Naive thymus-derived CD8-positive, alpha-beta T cell (primary cell): ENCODE results near the gene CUX1. TPM values are rescaled to one million over a fixed set of nuclear protein-coding genes. Genes with fewer than 3 reads are reported as not detected.
"Not testable (repeated sequence)": the region's sequence is repeated elsewhere in the genome, so short reads cannot be mapped to it uniquely, and the experiment has no call there.

Source experiments
- ATAC-seq, 2 donors: fragments of 150-1000 bp; cut with Tn5 transposase in 1 of 2; sonication (Bioruptor Pico), chemical (Tn5 transposase) in 1 of 2; 1 replicate in 1 of 2; 2 replicates in 1 of 2; pipeline ENCODE4 v1.10.0; 2021; ENCODE audit warnings: mild to moderate bottlenecking in 2 of 2, moderate library complexity in 2 of 2
- POLR2A ChIA-PET: fragments of 350-600 bp; sonication (Branson Sonifier 250); formaldehyde crosslinking; loops from one replicate; lab custom pipeline; 2021; ENCODE audit warnings: antibody characterized with exemption; lab: Charles Lee
- DNase-seq, 10 donors: peaks; one replicate each; pipeline versions ENCODE4 v3.0.0 to v3.0.0-alpha.2; 2020 to 2022
- H3K27ac Mint-ChIP-seq, 10 donors: one replicate each; pipeline ENCODE4 v1.8.0; 2020 to 2022; ENCODE audit warnings: mild to moderate bottlenecking in 10 of 10, mixed read lengths in 10 of 10, moderate library complexity in 4 of 10, inconsistent platforms in 1 of 10
- H3K27me3 Mint-ChIP-seq, 5 donors: one replicate each; pipeline ENCODE4 v1.8.0; 2021 to 2022; ENCODE audit warnings: mixed read lengths in 5 of 5
- H3K36me3 Mint-ChIP-seq, 3 donors: one replicate each; pipeline ENCODE4 v1.8.0; 2020 to 2022; ENCODE audit warnings: mixed read lengths in 3 of 3, mild to moderate bottlenecking in 2 of 3, inconsistent platforms in 1 of 3
- H3K4me1 Mint-ChIP-seq, 4 donors: one replicate each; pipeline ENCODE4 v1.8.0; 2021 to 2022; ENCODE audit warnings: mixed read lengths in 4 of 4
- H3K4me3 Mint-ChIP-seq, 10 donors: one replicate each; pipeline ENCODE4 v1.8.0; 2020 to 2022; ENCODE audit warnings: mild to moderate bottlenecking in 10 of 10, mixed read lengths in 10 of 10, moderate library complexity in 6 of 10, inconsistent platforms in 1 of 10
- H3K9me3 Mint-ChIP-seq, 9 donors: one replicate each; pipeline ENCODE4 v1.8.0; 2020 to 2022; ENCODE audit warnings: mixed read lengths in 9 of 9, mild to moderate bottlenecking in 3 of 9, inconsistent platforms in 1 of 9, moderate library complexity in 1 of 9
- polyA plus RNA-seq, 3 donors: library from polyadenylated mRNA; unstranded; fragments of 300-500 nt; fragmentation: Illumina TruSeq; gene quantifications; one replicate each; pipeline ENCODE4 v1.2.3, GENCODE V29; 2021
- total RNA-seq, 8 experiments: library from RNA in 2 of 8; stranded (reverse) in 2 of 8; gene quantifications; one replicate each; pipeline ENCODE4 v1.2.3 and lab custom pipeline; 2021 to 2026

CUX1 gene
- total and polyA plus RNA-seq, 5 experiments from 2014 or later, result 10.3 to 66.2 (median 24.1) TPM

- DNase-seq, result no peak
- Mint-ChIP-seq H3K4me1 (peaks cover 0 to 11% (median 1%) of the 10 kb centered on the region in 4 donors), H3K27me3 (no peaks in the 10 kb centered on the region), H3K9me3 (no peaks in the 10 kb centered on the region), H3K36me3 (peaks cover 0 to 11% (median 2%) of the 10 kb centered on the region in 3 donors), H3K4me3 (no peak overlapping the region), H3K27ac (no peak overlapping the region)
- ATAC-seq, result no peak
- POLR2A ChIA-PET, result no interaction called here
Observed at GRCh38 chr7:102005933-102006480, 188.6 kb downstream of the CUX1 start.

DNA sequence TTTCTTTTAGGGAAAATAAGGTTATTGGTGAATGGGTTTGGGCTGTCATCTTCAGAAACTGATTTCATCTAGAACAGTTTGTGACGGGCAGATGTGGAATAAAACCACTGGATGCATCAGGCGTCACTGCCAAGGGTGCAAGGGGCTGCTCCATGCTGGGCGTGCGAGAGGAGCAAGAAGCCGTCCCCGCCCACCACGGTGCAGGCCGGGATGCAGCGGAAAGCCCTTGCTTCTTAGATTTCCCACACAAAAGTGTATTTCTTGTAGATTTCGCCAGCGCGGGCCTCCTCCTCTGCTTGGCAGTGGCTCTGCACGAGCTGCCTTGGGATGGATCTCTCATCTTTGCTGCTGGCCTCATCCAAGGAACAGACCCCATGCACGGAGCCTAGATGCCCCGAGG is 189.3 kb downstream of the CUX1 start:
- Mint-ChIP-seq H3K4me1 (peaks cover 0 to 11% (median 1%) of the 10 kb centered on the region in 4 donors), H3K9me3 (no peaks in the 10 kb centered on the region), H3K27me3 (no peaks in the 10 kb centered on the region), H3K36me3 (peaks cover 0 to 11% (median 2%) of the 10 kb centered on the region in 3 donors), H3K4me3 (no peak overlapping the region), H3K27ac (no peak overlapping the region)
- ATAC-seq (no peak), DNase-seq (no peak)
- POLR2A ChIA-PET, result no interaction called here

- H3K4me1 Mint-ChIP-seq, result peaks cover 0 to 11% (median 1%) of the 10 kb centered on the region in 4 donors
- ATAC-seq (no peak), DNase-seq (no peak)
- no peaks in the 10 kb centered on the region for H3K27me3 Mint-ChIP-seq
- H3K27ac Mint-ChIP-seq, result peak overlapping the region in 1 of 10 donors; percentile 41
- no peaks in the 10 kb centered on the region for H3K9me3 Mint-ChIP-seq
- H3K36me3 Mint-ChIP-seq, result peaks cover 0 to 17% (median 2%) of the 10 kb centered on the region in 3 donors
- H3K4me3 Mint-ChIP-seq, result no peak overlapping the region
- POLR2A ChIA-PET, result no interaction called here
Observed at GRCh38 chr7:102008535-102009262, 191.3 kb downstream of the CUX1 start.

DNA sequence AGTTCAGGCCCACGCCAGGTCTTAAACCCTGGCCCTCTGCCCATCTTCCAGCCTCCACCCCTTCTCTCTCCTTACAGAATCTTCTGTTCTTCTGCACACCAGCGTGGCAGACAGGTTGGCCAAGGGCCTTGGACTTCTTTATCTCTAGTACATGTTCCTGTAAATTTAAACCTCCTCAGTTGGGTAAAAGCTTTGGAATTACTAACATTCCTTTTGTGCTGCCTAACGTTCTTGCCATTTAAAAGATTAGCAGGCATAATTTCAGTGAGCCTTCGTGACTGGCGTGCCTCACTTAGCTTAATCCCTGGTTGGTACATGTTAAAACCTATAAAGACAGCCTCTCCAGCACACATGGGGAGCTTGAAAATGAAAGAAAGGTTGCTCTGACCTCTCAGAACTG is 192.2 kb downstream of the CUX1 start:
- no peak for ATAC-seq
- H3K27me3 Mint-ChIP-seq, result no peaks in the 10 kb centered on the region
- no peak overlapping the region for H3K4me3 Mint-ChIP-seq
- peaks cover 0 to 26% (median 5%) of the 10 kb centered on the region in 3 donors for H3K36me3 Mint-ChIP-seq
- H3K4me1 Mint-ChIP-seq, result peaks cover 0 to 8% (median 1%) of the 10 kb centered on the region in 4 donors
- peak overlapping the region in 2 of 10 donors; percentile 40 for H3K27ac Mint-ChIP-seq
- POLR2A ChIA-PET, result no interaction called here
- H3K9me3 Mint-ChIP-seq, result no peaks in the 10 kb centered on the region
- no peak for DNase-seq

- H3K27me3 Mint-ChIP-seq, ATAC-seq, H3K27ac Mint-ChIP-seq, H3K4me3 Mint-ChIP-seq, POLR2A ChIA-PET, H3K9me3 Mint-ChIP-seq, H3K4me1 Mint-ChIP-seq, DNase-seq: not testable (repeated sequence)
- peaks cover 0 to 28% (median 7%) of the 10 kb centered on the region in 3 donors for H3K36me3 Mint-ChIP-seq
Observed at GRCh38 chr7:102012112-102012830, 194.8 kb downstream of the CUX1 start.

GRCh38 chr7:102012941-102013461 is 195.6 kb downstream of the CUX1 start:
- Mint-ChIP-seq H3K36me3 (peaks cover 0 to 27% (median 7%) of the 10 kb centered on the region in 3 donors), H3K4me1 (peaks cover 0 to 6% (median 0%) of the 10 kb centered on the region in 4 donors), H3K27ac (no peak overlapping the region), H3K27me3 (no peaks in the 10 kb centered on the region), H3K9me3 (peaks cover 0 to 1% (median 0%) of the 10 kb centered on the region in 9 donors), H3K4me3 (no peak overlapping the region)
- ATAC-seq, result no peak
- POLR2A ChIA-PET, result no interaction called here
- DNase-seq, result no peak

GRCh38 chr7:102018876-102019275 is 201.4 kb downstream of the CUX1 start:
- ATAC-seq (no peak), DNase-seq (no peak)
- peaks cover under 1 to 8% (median 4%) of the 10 kb centered on the region in 4 donors for H3K4me1 Mint-ChIP-seq
- peaks cover 0 to 2% (median 0%) of the 10 kb centered on the region in 9 donors for H3K9me3 Mint-ChIP-seq
- no peak overlapping the region for H3K27ac Mint-ChIP-seq
- no peak overlapping the region for H3K4me3 Mint-ChIP-seq
- no peaks in the 10 kb centered on the region for H3K27me3 Mint-ChIP-seq
- POLR2A ChIA-PET, result no interaction called here
- H3K36me3 Mint-ChIP-seq, result peaks cover 0 to 31% (median 7%) of the 10 kb centered on the region in 3 donors

- POLR2A ChIA-PET, result no interaction called here
- Mint-ChIP-seq H3K27ac (peak overlapping the region in 2 of 10 donors; percentile 28 to 36), H3K4me3 (no peak overlapping the region), H3K36me3 (peaks cover 0 to 25% (median 4%) of the 10 kb centered on the region in 3 donors), H3K27me3 (no peaks in the 10 kb centered on the region), H3K9me3 (peaks cover 0 to 2% (median 0%) of the 10 kb centered on the region in 9 donors), H3K4me1 (peaks cover 4 to 14% (median 9%) of the 10 kb centered on the region in 4 donors)
- DNase-seq (no peak), ATAC-seq (no peak)
Observed at GRCh38 chr7:102019461-102019860, 202.0 kb downstream of the CUX1 start.

DNA sequence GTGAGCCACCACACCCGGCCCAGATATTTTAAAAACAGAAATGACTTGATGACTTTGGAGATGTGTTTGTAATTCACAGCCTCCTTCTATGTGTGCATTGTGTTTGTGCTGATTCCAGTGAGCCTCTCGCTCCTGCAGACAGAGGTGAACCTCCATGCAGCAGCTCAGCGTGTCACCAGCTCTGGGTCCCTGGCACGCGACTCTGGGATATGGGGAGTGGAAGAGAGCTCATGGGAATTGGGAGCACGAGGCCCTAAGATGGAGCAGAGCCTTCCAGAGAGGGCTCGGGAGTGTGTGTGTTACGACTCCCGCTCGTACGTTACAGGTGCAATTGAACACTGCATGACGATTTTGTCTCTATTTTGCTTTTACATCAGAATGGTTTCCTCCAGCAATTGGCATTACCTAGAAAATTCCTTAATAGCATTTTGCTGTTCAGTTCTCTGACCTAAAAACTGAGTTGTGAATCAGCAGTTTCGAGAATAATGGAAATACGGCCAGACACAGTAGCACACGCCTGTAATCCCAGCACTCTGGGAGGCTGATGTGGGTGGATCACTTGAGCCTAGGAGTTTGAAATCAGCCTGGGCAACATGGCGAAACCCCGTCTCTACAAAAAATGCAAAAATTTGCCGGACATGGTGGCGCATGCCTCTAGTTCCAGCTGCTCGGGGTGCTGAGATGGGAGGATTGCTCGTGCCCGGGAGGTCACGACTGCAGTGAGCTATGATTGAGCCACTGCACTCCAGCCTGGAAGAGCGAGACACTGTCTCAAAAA is 204.6 kb downstream of the CUX1 start:
- Mint-ChIP-seq H3K36me3 (peaks cover 0 to 15% (median 0%) of the 10 kb centered on the region in 3 donors), H3K4me3 (no peak overlapping the region), H3K27me3 (no peaks in the 10 kb centered on the region), H3K27ac (no peak overlapping the region), H3K4me1 (peaks cover 6 to 19% (median 13%) of the 10 kb centered on the region in 4 donors), H3K9me3 (peaks cover 0 to 2% (median 0%) of the 10 kb centered on the region in 9 donors)
- ATAC-seq (no peak), DNase-seq (no peak)
- POLR2A ChIA-PET, result no interaction called here

DNA sequence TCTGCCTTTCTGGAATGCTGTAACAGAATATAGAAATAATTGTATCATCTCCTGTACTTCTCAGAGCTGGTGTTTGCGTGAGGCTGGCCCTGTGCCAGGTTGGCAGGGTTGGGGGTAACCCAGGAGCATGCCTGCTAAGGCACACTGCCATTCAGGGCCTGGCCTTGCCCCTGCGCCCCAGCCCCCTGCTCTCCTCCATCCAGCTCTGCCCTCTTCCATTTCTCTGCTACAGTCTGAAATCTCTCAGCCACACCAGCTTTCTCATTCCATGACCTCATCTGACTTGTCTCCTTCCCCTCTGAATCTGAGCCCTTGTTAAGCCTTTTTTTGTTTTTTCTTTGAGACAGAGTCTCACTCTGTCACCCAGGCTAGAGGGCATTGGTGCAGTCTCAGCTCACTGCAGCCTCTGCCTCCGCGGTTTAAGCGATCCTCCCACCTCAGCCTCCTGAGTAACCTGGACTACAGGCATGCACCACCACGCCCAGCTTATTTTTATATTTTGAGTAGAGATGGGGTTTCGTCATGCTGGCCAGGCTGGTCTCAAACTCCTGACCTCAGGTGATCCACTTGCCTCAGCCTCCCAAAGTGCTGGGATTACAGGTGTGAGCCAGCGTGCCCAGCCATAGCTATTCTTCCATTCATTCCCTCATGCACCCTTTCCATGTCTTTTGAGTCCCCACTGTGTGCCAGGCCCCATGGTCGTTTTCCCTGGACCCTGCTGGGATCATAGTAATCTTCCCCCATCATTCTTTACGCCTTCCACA is 206.8 kb downstream of the CUX1 start:
- no peak for DNase-seq
- no peaks in the 10 kb centered on the region for H3K9me3 Mint-ChIP-seq
- no peaks in the 10 kb centered on the region for H3K27me3 Mint-ChIP-seq
- H3K27ac Mint-ChIP-seq, result peak overlapping the region in 1 of 10 donors; percentile 21
- peaks cover 0 to 26% (median 3%) of the 10 kb centered on the region in 3 donors for H3K36me3 Mint-ChIP-seq
- POLR2A ChIA-PET, result no interaction called here
- H3K4me3 Mint-ChIP-seq, result peak overlapping the region in 1 of 10 donors; percentile 9
- peaks cover 15 to 28% (median 22%) of the 10 kb centered on the region in 4 donors for H3K4me1 Mint-ChIP-seq
- no peak for ATAC-seq

GRCh38 chr7:102024769-102025391 is 207.5 kb downstream of the CUX1 start:
- POLR2A ChIA-PET, result no interaction called here
- ATAC-seq (no peak), DNase-seq (no peak)
- Mint-ChIP-seq H3K4me1 (peaks cover 16 to 28% (median 22%) of the 10 kb centered on the region in 4 donors), H3K36me3 (peaks cover 0 to 33% (median 5%) of the 10 kb centered on the region in 3 donors), H3K27me3 (no peaks in the 10 kb centered on the region), H3K27ac (peak overlapping the region in 3 of 10 donors; percentile 8 to 69 (median 57)), H3K9me3 (no peaks in the 10 kb centered on the region), H3K4me3 (no peak overlapping the region)
